Hepatocyte (in vitro differentiated cells): ENCODE data around the gene CSTF2T.

Source experiments
- CTCF ChIP-seq: fragments of 200-600 bp; sonication (generic); IDR thresholded peaks from 2 replicates; pipeline ENCODE4 v1.5.1; 2016; ENCODE audit warnings: antibody characterized with exemption, mild to moderate bottlenecking; ENCODE audit not compliant: poor library complexity
- EZH2phosphoT487 ChIP-seq: fragments of 200-600 bp; sonication (generic); IDR thresholded peaks from one replicate; pipeline ENCODE4 v1.6.1; 2018; ENCODE audit warnings: antibody characterized with exemption, mild to moderate bottlenecking, low read depth, moderate library complexity; ENCODE audit not compliant: unreplicated experiment, severe bottlenecking

- no peak for TF ChIP-seq CTCF
- no peak for TF ChIP-seq EZH2phosphoT487
Observed at GRCh38 chr10:51679841-51680240, 19.6 kb downstream of the CSTF2T start.
